Testis (tissue), 2 donors: ENCODE data around the gene ATOSA.

Experiments
- POLR2A ChIP-seq: fragments of 450-650 bp; IDR thresholded peaks from one replicate; pipeline ENCODE4 v1.6.1; 2017; ENCODE audit warnings: antibody characterized with exemption, mild to moderate bottlenecking, moderate library complexity
- TF ChIP-seq, protein P1 (sequence below), 3 experiments: fragments of 450-650 bp in 2 of 3; fragments of 200-600 bp in 1 of 3; sonication (generic) in 1 of 3; IDR thresholded peaks; one replicate each; pipeline ENCODE4 v1.5.1; 2016 to 2019; ENCODE audit warnings: antibody characterized with exemption in 3 of 3, mild to moderate bottlenecking in 2 of 3, moderate library complexity in 1 of 3

DNA sequence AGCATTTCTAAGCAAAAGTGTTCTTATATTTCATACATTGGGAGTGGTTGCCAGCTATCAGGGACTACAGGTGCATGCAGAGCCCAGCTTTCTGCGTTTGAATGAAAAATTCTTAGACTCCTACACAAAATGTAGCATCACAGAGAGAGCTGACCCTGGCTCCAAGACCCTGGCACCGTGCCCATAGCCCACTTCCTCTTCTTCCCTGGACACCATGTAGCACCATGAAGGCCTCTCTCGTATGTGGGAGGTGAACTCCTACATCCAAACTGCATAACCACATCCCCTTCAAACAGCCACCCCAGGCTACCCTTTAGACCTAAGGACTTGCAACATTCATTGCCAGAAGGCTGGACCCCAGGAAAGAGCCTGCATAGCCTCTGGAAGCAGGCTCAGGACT, 35.8 kb upstream of the ATOSA start:
- TF ChIP-seq POLR2A = no peak
- TF ChIP-seq, protein P1, sequence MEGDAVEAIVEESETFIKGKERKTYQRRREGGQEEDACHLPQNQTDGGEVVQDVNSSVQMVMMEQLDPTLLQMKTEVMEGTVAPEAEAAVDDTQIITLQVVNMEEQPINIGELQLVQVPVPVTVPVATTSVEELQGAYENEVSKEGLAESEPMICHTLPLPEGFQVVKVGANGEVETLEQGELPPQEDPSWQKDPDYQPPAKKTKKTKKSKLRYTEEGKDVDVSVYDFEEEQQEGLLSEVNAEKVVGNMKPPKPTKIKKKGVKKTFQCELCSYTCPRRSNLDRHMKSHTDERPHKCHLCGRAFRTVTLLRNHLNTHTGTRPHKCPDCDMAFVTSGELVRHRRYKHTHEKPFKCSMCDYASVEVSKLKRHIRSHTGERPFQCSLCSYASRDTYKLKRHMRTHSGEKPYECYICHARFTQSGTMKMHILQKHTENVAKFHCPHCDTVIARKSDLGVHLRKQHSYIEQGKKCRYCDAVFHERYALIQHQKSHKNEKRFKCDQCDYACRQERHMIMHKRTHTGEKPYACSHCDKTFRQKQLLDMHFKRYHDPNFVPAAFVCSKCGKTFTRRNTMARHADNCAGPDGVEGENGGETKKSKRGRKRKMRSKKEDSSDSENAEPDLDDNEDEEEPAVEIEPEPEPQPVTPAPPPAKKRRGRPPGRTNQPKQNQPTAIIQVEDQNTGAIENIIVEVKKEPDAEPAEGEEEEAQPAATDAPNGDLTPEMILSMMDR (IDR thresholded peaks at IDR 0.05) = no peak
